ENCODE data around the gene RAPGEF3.

Gene RAPGEF3

GRCh38 chr12:47791351-47791746 is 32.7 kb upstream of the RAPGEF3 start:
- TF ChIP-seq, protein P1, sequence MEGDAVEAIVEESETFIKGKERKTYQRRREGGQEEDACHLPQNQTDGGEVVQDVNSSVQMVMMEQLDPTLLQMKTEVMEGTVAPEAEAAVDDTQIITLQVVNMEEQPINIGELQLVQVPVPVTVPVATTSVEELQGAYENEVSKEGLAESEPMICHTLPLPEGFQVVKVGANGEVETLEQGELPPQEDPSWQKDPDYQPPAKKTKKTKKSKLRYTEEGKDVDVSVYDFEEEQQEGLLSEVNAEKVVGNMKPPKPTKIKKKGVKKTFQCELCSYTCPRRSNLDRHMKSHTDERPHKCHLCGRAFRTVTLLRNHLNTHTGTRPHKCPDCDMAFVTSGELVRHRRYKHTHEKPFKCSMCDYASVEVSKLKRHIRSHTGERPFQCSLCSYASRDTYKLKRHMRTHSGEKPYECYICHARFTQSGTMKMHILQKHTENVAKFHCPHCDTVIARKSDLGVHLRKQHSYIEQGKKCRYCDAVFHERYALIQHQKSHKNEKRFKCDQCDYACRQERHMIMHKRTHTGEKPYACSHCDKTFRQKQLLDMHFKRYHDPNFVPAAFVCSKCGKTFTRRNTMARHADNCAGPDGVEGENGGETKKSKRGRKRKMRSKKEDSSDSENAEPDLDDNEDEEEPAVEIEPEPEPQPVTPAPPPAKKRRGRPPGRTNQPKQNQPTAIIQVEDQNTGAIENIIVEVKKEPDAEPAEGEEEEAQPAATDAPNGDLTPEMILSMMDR (IDR thresholded peaks at IDR 0.05; ENCODE audit: low read depth, low read length, missing control alignments), result no peak
- DNase-seq (ENCODE audit: low read depth), result no peak
- H3K4me3 ChIP-seq (ENCODE audit: low read depth, low read length), result no peak overlapping the region

DNA sequence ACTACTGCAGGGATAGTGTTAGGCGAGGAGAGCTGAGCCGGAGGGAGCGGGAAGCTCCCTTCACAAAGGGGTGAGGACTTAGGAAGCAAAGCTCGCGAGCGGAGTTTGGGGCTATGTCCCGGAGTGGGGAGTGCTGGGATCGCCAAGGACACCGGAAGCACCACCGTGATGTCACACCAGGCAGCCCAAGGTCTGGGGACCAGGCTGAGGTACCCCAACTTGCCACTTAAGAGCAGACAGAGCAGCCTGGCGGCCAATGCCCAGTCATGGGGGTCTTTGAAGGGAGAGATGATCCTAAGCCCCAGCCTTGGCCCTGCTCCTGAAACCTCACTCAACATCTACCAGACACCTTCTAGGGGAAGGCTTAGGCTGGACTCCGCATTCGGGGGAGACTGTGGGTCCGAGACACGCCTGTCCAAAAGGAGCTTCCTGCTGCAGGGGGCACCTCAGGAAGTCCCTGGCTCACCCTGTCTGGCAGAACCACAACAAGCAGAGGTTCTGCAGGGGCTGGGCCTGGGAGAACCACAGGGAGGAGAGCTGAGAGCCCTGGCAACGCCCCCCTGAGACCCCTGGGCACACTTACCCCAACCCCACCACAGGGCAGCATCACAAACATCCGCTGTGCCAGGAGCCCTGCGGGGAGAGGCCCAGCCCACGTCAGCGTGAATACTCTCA is 32.1 kb upstream of the RAPGEF3 start:
- DNase-seq (ENCODE audit: low read depth), result no peak
- no peak overlapping the region for H3K4me3 ChIP-seq (ENCODE audit: low read depth, low read length)
- TF ChIP-seq, protein P1 (IDR thresholded peaks at IDR 0.05; ENCODE audit: low read depth, low read length, missing control alignments), result no peak

DNA sequence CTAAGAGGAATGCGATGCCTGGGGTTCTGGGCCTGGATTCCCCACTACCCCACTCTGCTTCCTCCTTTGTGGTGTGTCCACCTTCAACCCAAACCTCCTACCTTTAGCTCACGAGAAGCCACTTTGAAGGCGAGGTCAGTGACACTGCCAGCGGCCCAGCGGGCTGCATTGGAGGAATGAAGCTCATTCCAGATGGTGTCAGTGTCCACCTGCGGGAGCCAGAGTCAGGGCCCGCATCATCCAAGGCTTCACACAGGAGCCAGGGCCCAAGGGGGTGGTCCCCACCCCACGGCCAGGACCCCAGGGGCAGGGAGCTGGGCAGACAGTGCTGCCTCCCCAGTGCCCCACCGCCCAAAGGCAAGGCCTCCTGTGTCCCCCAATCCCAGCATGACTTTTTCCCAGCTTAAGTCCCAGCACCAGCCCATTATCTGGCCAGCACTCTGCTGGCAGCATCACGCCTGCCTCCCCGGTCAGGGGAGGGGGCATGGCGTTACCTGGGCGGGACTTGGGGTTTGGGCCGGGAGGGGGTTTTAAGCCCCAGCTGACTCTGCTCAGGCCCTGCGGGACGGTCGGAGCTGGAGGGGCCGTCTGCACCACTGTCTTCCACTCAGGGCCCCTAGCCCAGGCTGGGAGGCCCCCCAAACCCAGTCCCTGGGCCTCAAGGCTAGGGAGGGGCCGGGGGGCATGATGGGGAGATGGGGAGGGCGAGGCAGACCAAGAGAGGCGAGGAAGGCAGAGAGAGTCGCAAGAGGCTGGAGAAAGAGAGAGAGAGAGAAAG is 31.2 kb upstream of the RAPGEF3 start:
- TF ChIP-seq, protein P1 (IDR thresholded peaks at IDR 0.05; ENCODE audit: low read depth, low read length, missing control alignments), result no peak
- H3K4me3 ChIP-seq (ENCODE audit: low read depth, low read length), result no peak overlapping the region
- no peak for DNase-seq (ENCODE audit: low read depth)

DNA sequence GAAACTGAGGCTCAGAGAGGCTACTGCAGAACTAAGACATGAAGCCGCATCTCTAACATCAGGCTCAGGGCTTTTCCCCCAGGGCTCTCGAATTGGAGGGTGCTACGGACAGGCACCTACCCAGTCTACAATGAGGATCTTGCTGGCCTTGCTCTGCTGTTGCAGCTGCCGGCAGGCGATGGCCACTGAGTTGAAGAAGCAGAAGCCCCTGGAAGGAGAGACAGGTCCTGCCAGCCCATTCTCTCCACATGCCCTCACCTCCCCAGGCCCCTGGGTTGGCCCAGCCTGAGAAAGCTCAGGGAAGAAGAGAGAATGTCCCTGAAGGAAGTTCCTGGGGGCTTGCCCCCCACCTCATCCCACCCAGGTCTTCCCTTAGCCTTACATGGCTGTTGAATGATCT is 30.5 kb upstream of the RAPGEF3 start:
- H3K4me3 ChIP-seq (ENCODE audit: low read depth, low read length), result no peak overlapping the region
- DNase-seq (ENCODE audit: low read depth), result no peak
- TF ChIP-seq, protein P1 (IDR thresholded peaks at IDR 0.05; ENCODE audit: low read depth, low read length, missing control alignments), result no peak

GRCh38 chr12:47787596-47788319 is 29.1 kb upstream of the RAPGEF3 start:
- DNase-seq (ENCODE audit: low read depth), result no peak
- TF ChIP-seq, protein P1 (IDR thresholded peaks at IDR 0.05; ENCODE audit: low read depth, low read length, missing control alignments), result no peak
- H3K4me3 ChIP-seq (ENCODE audit: low read depth, low read length), result no peak overlapping the region

GRCh38 chr12:47786662-47787280 is 28.1 kb upstream of the RAPGEF3 start:
- TF ChIP-seq, protein P1 (IDR thresholded peaks at IDR 0.05; ENCODE audit: low read depth, low read length, missing control alignments), result no peak
- no peak overlapping the region for H3K4me3 ChIP-seq (ENCODE audit: low read depth, low read length)
- DNase-seq (ENCODE audit: low read depth), result no peak

Data from GM12864 (cell line).